GM21367 (cell line): ENCODE results near the gene DPP7.
"Not testable (repeated sequence)": the region's sequence is repeated elsewhere in the genome, so short reads cannot be mapped to it uniquely, and the experiment has no call there.

Source experiments
- ATAC-seq: cut with Tn5 transposase; IDR thresholded peaks from one replicate; pipeline ENCODE4 v1.9.1; 2021; ENCODE audit not compliant: unreplicated experiment

DPP7 gene

GRCh38 chr9:137130176-137130755, 15.7 kb upstream of the DPP7 start:
- ATAC-seq: peak; percentile 19

GRCh38 chr9:137129456-137130175, 15.1 kb upstream of the DPP7 start:
- ATAC-seq: peak; percentile 59

GRCh38 chr9:137128862-137129455, 14.4 kb upstream of the DPP7 start:
- ATAC-seq: no peak

- ATAC-seq: no peak
These were observed 13.8 kb upstream of the DPP7 start for GRCh38 chr9:137128158-137128861.

- ATAC-seq: no peak
These were observed 13.0 kb upstream of the DPP7 start for GRCh38 chr9:137127301-137128157.

GRCh38 chr9:137126786-137127185, 12.3 kb upstream of the DPP7 start:
- ATAC-seq: no peak

- not testable (repeated sequence) for ATAC-seq
These were observed 9.5 kb upstream of the DPP7 start for GRCh38 chr9:137123952-137124462.

GRCh38 chr9:137123468-137123837, 8.9 kb upstream of the DPP7 start:
- no peak for ATAC-seq

GRCh38 chr9:137122796-137123467, 8.4 kb upstream of the DPP7 start:
- not testable (repeated sequence) for ATAC-seq

GRCh38 chr9:137121927-137122795, 7.6 kb upstream of the DPP7 start:
- ATAC-seq: not testable (repeated sequence)

GRCh38 chr9:137118092-137118603, 3.6 kb upstream of the DPP7 start:
- ATAC-seq: not testable (repeated sequence)

GRCh38 chr9:137117269-137117731, 2.8 kb upstream of the DPP7 start:
- no peak for ATAC-seq

- ATAC-seq: no peak
These were observed 2.2 kb upstream of the DPP7 start for GRCh38 chr9:137116728-137117127.

GRCh38 chr9:137116027-137116507, 1.5 kb upstream of the DPP7 start:
- ATAC-seq: no peak

- ATAC-seq: no peak
These were observed 977 bp upstream of the DPP7 start for GRCh38 chr9:137115394-137116026.

- ATAC-seq: no peak
These were observed 317 bp downstream of the DPP7 start for GRCh38 chr9:137114220-137114612.

GRCh38 chr9:137113385-137114159, 961 bp downstream of the DPP7 start:
- no peak for ATAC-seq
